Measurements from ENCODE around the gene OR5K3.

OR5K3 gene

GRCh38 chr3:98440283-98440682 lies 49.8 kb downstream of the OR5K3 start:
- H3K4me1 ChIP-seq (ENCODE audit: control insufficient read depth, insufficient read depth, low read length), result no peaks in the 10 kb centered on the region
- H3K27me3 ChIP-seq (ENCODE audit: control insufficient read depth, insufficient read depth, low read length), result no peaks in the 10 kb centered on the region
- H3K9ac ChIP-seq (ENCODE audit: low read length), result no peak overlapping the region
- H3K4me3 ChIP-seq (ENCODE audit: low read length), result no peak overlapping the region
- no peaks in the 10 kb centered on the region for H3K36me3 ChIP-seq (ENCODE audit: control insufficient read depth, insufficient read depth, low read length)
- no peaks in the 10 kb centered on the region for H3K9me3 ChIP-seq (ENCODE audit: control insufficient read depth, low read length)
